H9 (cell line): ENCODE results near the gene C1orf159. TPM values are rescaled to one million over a fixed set of nuclear protein-coding genes. Genes with fewer than 3 reads are reported as not detected.
"Not testable (repeated sequence)": the region's sequence is repeated elsewhere in the genome, so short reads cannot be mapped to it uniquely, and the experiment has no call there.

Experiments
- DNase-seq: peaks from one replicate; pipeline ENCODE4 v3.0.0-alpha.2; 2017
- H2AFZ ChIP-seq: one replicate; pipeline ENCODE4 v1.6.1; 2013; ENCODE audit warnings: mild to moderate bottlenecking, low read length, control low read depth, moderate library complexity
- H2AK5ac ChIP-seq: 2 replicates; pipeline ENCODE4 v1.6.1; 2013; ENCODE audit warnings: low read length, control low read depth, mixed read lengths; ENCODE audit not compliant: insufficient read length
- H2BK120ac ChIP-seq: one replicate; pipeline ENCODE4 v1.6.1; 2013; ENCODE audit warnings: low read depth, mild to moderate bottlenecking, low read length, control low read depth, inconsistent platforms; ENCODE audit not compliant: poor library complexity, severe bottlenecking
- H2BK12ac ChIP-seq: 2 replicates; pipeline ENCODE4 v1.6.1; 2013; ENCODE audit warnings: low read length, control low read depth, mixed read lengths, low read depth; ENCODE audit not compliant: insufficient read length
- H2BK15ac ChIP-seq: 2 replicates; pipeline ENCODE4 v1.6.1; 2013; ENCODE audit warnings: low read depth, low read length, control low read depth
- H2BK20ac ChIP-seq: one replicate; pipeline ENCODE4 v1.6.1; 2013; ENCODE audit warnings: low read depth, mild to moderate bottlenecking, low read length, control low read depth, inconsistent platforms; ENCODE audit not compliant: poor library complexity, severe bottlenecking
- H2BK5ac ChIP-seq: 2 replicates; pipeline ENCODE4 v1.6.1; 2013; ENCODE audit warnings: low read length, control low read depth, mixed read lengths; ENCODE audit not compliant: insufficient read length
- H3K14ac ChIP-seq: 2 replicates; pipeline ENCODE4 v1.6.1; 2013; ENCODE audit warnings: low read length, control low read depth; ENCODE audit not compliant: insufficient read depth
- H3K18ac ChIP-seq: 2 replicates; pipeline ENCODE4 v1.6.1; 2013; ENCODE audit warnings: low read depth, mild to moderate bottlenecking, mixed read lengths, low read length, control low read depth; ENCODE audit not compliant: insufficient read length
- H3K23ac ChIP-seq: 2 replicates; pipeline ENCODE4 v1.6.1; 2013; ENCODE audit warnings: low read length, control low read depth, mixed read lengths, low read depth; ENCODE audit not compliant: insufficient read length
- H3K23me2 ChIP-seq: 2 replicates; pipeline ENCODE4 v1.6.1; 2013; ENCODE audit warnings: low read depth, mild to moderate bottlenecking, mixed read lengths, low read length, control low read depth; ENCODE audit not compliant: insufficient read length, poor library complexity, severe bottlenecking
- H3K27ac ChIP-seq: 2 replicates; pipeline ENCODE4 v1.5.1; 2013; ENCODE audit warnings: low read length, control low read depth, mixed read lengths, low read depth; ENCODE audit not compliant: insufficient read length
- H3K27me3 ChIP-seq: 2 replicates; pipeline ENCODE4 v1.6.1; 2013; ENCODE audit warnings: low read length, control low read depth, inconsistent platforms; ENCODE audit not compliant: insufficient read depth
- H3K4ac ChIP-seq: 2 replicates; pipeline ENCODE4 v1.6.1; 2013; ENCODE audit warnings: low read depth, mild to moderate bottlenecking, control low read depth, inconsistent platforms, low read length, moderate library complexity
- H3K4me1 ChIP-seq: 2 replicates; pipeline ENCODE4 v1.6.1; 2013; ENCODE audit warnings: low read length, control low read depth, inconsistent platforms; ENCODE audit not compliant: insufficient read depth
- H3K4me2 ChIP-seq: 2 replicates; pipeline ENCODE4 v1.6.1; 2013; ENCODE audit warnings: low read length, control low read depth, mixed read lengths; ENCODE audit not compliant: insufficient read length, insufficient read depth
- H3K56ac ChIP-seq: 2 replicates; pipeline ENCODE4 v1.6.1; 2013; ENCODE audit warnings: low read depth, mild to moderate bottlenecking, mixed read lengths, low read length, control low read depth; ENCODE audit not compliant: insufficient read length
- H3K79me1 ChIP-seq: 2 replicates; pipeline ENCODE4 v1.6.1; 2013; ENCODE audit warnings: low read depth, mild to moderate bottlenecking, moderate library complexity, low read length, control low read depth, inconsistent platforms; ENCODE audit not compliant: insufficient read depth, poor library complexity, severe bottlenecking
- H3K79me2 ChIP-seq: 2 replicates; pipeline ENCODE4 v1.6.1; 2013; ENCODE audit warnings: low read length, control low read depth, inconsistent platforms; ENCODE audit not compliant: insufficient read depth
- H3K9ac ChIP-seq: 2 replicates; pipeline ENCODE4 v1.6.1; 2013; ENCODE audit warnings: low read length, control low read depth, mixed read lengths; ENCODE audit not compliant: insufficient read length; ENCODE audit errors: extremely low read depth
- H3K9me3 ChIP-seq: one replicate; pipeline ENCODE4 v1.6.1; 2013; ENCODE audit warnings: low read depth, low read length, inconsistent platforms; ENCODE audit not compliant: control insufficient read depth
- H3T11ph ChIP-seq: one replicate; pipeline ENCODE4 v1.6.1; 2013; ENCODE audit warnings: mild to moderate bottlenecking, low read length, control low read depth, inconsistent platforms
- H4K20me1 ChIP-seq: one replicate; pipeline ENCODE4 v1.6.1; 2013; ENCODE audit not compliant: control insufficient read depth, insufficient read length, insufficient read depth
- H4K5ac ChIP-seq: 2 replicates; pipeline ENCODE4 v1.6.1; 2013; ENCODE audit warnings: low read depth, mild to moderate bottlenecking, mixed read lengths, low read length, control low read depth; ENCODE audit not compliant: insufficient read length
- H4K8ac ChIP-seq: replicated peaks from 2 replicates; pipeline ENCODE4 v1.6.1; 2013; ENCODE audit warnings: low read length, control low read depth, mixed read lengths, low read depth; ENCODE audit not compliant: insufficient read length
- H4K91ac ChIP-seq: 2 replicates; pipeline ENCODE4 v1.6.1; 2013; ENCODE audit warnings: low read depth, mild to moderate bottlenecking, moderate library complexity, mixed read lengths, low read length, control low read depth; ENCODE audit not compliant: insufficient read length
- H3K27ac Mint-ChIP-seq, 3 experiments: 2 replicates in 2 of 3; 3 replicates in 1 of 3; pipeline ENCODE4 v1.8.0; 2020 to 2021; ENCODE audit warnings: mixed read lengths in 3 of 3, mild to moderate bottlenecking in 1 of 3, moderate library complexity in 1 of 3
- H3K27me3 Mint-ChIP-seq: 2 replicates; pipeline ENCODE4 v1.8.0; 2021; ENCODE audit warnings: low read depth, mild to moderate bottlenecking, moderate library complexity, mixed read lengths
- H3K36me3 Mint-ChIP-seq, 3 experiments: 2 replicates in 2 of 3; 3 replicates in 1 of 3; pipeline ENCODE4 v1.8.0; 2020 to 2021; ENCODE audit warnings: low read depth in 3 of 3, mixed read lengths in 3 of 3; ENCODE audit not compliant: insufficient read depth in 1 of 3
- H3K4me1 Mint-ChIP-seq, 2 experiments: 2 replicates each; pipeline ENCODE4 v1.8.0; 2020; ENCODE audit warnings: mixed read lengths in 2 of 2
- H3K4me3 Mint-ChIP-seq, 2 experiments: 2 replicates in 1 of 2; 3 replicates in 1 of 2; pipeline ENCODE4 v1.8.0; 2020 to 2021; ENCODE audit warnings: mild to moderate bottlenecking in 2 of 2, mixed read lengths in 2 of 2, moderate library complexity in 1 of 2
- H3K9me3 Mint-ChIP-seq, 2 experiments: 2 replicates in 1 of 2; 3 replicates in 1 of 2; pipeline ENCODE4 v1.8.0; 2020; ENCODE audit warnings: mild to moderate bottlenecking in 2 of 2, mixed read lengths in 2 of 2, moderate library complexity in 1 of 2
- WGBS: extraction: QIAGEN DNeasy Blood & Tissue Kit; methylation state at CpG from one replicate; pipeline ENCODE4 v1.1.7; 2013; ENCODE audit warnings: missing lambda C conversion rate, low lambda C conversion rate, mixed read lengths; ENCODE audit not compliant: insufficient read length; ENCODE audit errors: extremely low coverage; 5-methylcytosine and 5-hydroxymethylcytosine counted together
- total RNA-seq: library from RNA; stranded (reverse); gene quantifications from 2 replicates; pipeline ENCODE4 v1.2.1, GENCODE V29; 2021
- TF ChIP-seq, protein P1 (sequence below): fragments of 200-600 bp; sonication (generic); conservative IDR thresholded peaks from 3 replicates; pipeline ENCODE4 v1.8.0; 2021; ENCODE audit warnings: antibody characterized with exemption, mild to moderate bottlenecking

C1orf159 gene
- total RNA-seq, 1 experiment from 2014 or later: 12.3 TPM

DNA sequence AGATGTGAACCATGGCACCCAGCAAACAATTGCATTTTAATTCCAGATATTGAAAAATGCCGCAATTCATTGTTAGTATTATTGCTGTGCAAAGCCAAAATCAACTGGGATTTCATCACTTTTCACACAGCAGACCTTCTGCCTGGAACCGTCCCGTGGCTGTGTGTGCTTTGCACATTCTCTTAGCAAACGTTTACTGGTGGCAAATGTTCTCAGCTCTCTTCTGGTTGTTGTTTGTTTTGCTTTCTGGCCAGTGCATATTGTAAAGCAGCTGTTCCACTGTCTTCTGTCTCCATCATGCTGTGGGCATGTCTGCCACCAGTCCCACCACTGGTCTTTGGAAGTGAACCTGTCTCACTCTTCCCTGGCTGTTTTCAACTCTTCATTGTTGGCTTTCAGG is 38.0 kb upstream of the C1orf159 start:
- H3K56ac ChIP-seq: no peak overlapping the region
- WGBS: no CpG with 5 or more reads among the region's 4 CpGs
- H3K79me1 ChIP-seq: no peaks in the 10 kb centered on the region
- H3K9me3 Mint-ChIP-seq: peaks cover 29 to 36% of the 10 kb centered on the region in 2 experiments
- H3K23me2 ChIP-seq: peaks cover 5% of the 10 kb centered on the region
- H3K27ac Mint-ChIP-seq: no peak overlapping the region; a peak in 1 of 7 replicates
- H3K4me1 Mint-ChIP-seq: peaks cover 0 to 3% of the 10 kb centered on the region in 2 experiments; a peak in 3 of 4 replicates
- no peak overlapping the region for H3K4ac ChIP-seq
- no peak overlapping the region for H3K9ac ChIP-seq
- H3K9me3 ChIP-seq: no peaks in the 10 kb centered on the region
- no peak overlapping the region for H2BK20ac ChIP-seq
- no peak overlapping the region for H2BK120ac ChIP-seq
- no peak overlapping the region for H4K91ac ChIP-seq
- no peak overlapping the region for H2BK12ac ChIP-seq
- H3K36me3 Mint-ChIP-seq: peaks cover 6 to 20% (median 18%) of the 10 kb centered on the region in 3 experiments; a peak in 6 of 7 replicates
- H3K27me3 Mint-ChIP-seq: peaks cover 43% of the 10 kb centered on the region
- H3K79me2 ChIP-seq: no peaks in the 10 kb centered on the region
- no peak for DNase-seq
- H3K27me3 ChIP-seq: no peaks in the 10 kb centered on the region
- no peak overlapping the region for H3K23ac ChIP-seq
- no peak overlapping the region for H2BK15ac ChIP-seq
- H3K27ac ChIP-seq: no peak overlapping the region
- H2AFZ ChIP-seq: no peak overlapping the region
- H2BK5ac ChIP-seq: no peak overlapping the region
- H3K4me1 ChIP-seq: no peaks in the 10 kb centered on the region
- H4K8ac ChIP-seq: no peak overlapping the region
- no peak overlapping the region for H3K4me3 Mint-ChIP-seq
- H3T11ph ChIP-seq: no peak overlapping the region
- TF ChIP-seq, protein P1, sequence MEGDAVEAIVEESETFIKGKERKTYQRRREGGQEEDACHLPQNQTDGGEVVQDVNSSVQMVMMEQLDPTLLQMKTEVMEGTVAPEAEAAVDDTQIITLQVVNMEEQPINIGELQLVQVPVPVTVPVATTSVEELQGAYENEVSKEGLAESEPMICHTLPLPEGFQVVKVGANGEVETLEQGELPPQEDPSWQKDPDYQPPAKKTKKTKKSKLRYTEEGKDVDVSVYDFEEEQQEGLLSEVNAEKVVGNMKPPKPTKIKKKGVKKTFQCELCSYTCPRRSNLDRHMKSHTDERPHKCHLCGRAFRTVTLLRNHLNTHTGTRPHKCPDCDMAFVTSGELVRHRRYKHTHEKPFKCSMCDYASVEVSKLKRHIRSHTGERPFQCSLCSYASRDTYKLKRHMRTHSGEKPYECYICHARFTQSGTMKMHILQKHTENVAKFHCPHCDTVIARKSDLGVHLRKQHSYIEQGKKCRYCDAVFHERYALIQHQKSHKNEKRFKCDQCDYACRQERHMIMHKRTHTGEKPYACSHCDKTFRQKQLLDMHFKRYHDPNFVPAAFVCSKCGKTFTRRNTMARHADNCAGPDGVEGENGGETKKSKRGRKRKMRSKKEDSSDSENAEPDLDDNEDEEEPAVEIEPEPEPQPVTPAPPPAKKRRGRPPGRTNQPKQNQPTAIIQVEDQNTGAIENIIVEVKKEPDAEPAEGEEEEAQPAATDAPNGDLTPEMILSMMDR: no peak
- no peaks in the 10 kb centered on the region for H4K20me1 ChIP-seq
- no peak overlapping the region for H3K4me2 ChIP-seq
- no peak overlapping the region for H4K5ac ChIP-seq
- H2AK5ac ChIP-seq: no peak overlapping the region
- no peak overlapping the region for H3K18ac ChIP-seq
- H3K14ac ChIP-seq: no peak overlapping the region

DNA sequence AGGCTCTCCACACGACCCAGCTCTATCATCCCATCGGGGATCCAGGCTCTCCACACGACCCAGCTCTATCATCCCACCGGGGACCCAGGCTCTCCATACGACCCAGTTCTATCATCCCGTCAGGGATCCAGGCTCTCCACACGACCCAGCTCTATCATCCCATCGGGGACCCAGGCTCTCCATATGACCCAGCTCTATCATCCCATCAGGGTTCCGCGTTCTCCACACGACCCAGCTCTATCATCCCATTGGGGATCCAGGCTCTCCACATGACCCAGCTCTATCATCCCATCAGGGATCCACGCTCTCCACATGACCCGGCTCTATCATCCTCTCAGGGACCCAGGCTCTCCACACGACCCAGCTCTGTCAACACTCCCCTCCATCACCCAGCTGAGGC is 37.3 kb upstream of the C1orf159 start:
- not testable (repeated sequence) for H3K27me3 ChIP-seq, H2BK20ac ChIP-seq, H3K4me1 ChIP-seq, H3K4me1 Mint-ChIP-seq, H3K4me2 ChIP-seq, H2AFZ ChIP-seq, H2AK5ac ChIP-seq, H3K27ac ChIP-seq, H4K91ac ChIP-seq, H3K79me1 ChIP-seq, H2BK12ac ChIP-seq, H3K14ac ChIP-seq, H3K18ac ChIP-seq, H3K56ac ChIP-seq, H3K23ac ChIP-seq, H3K23me2 ChIP-seq, DNase-seq, H3K79me2 ChIP-seq, H3T11ph ChIP-seq, H4K20me1 ChIP-seq, H4K8ac ChIP-seq, H2BK15ac ChIP-seq, H3K9ac ChIP-seq, H3K4ac ChIP-seq, H2BK5ac ChIP-seq, H4K5ac ChIP-seq, H2BK120ac ChIP-seq, H3K9me3 ChIP-seq, H3K4me3 Mint-ChIP-seq
- peak overlapping the region in 1 of 3 experiments; percentile 17; a peak in 3 of 7 replicates for H3K27ac Mint-ChIP-seq
- H3K36me3 Mint-ChIP-seq: peaks cover 6 to 20% (median 18%) of the 10 kb centered on the region in 3 experiments; a peak in 6 of 7 replicates
- H3K27me3 Mint-ChIP-seq: peaks cover 45% of the 10 kb centered on the region
- WGBS: no CpG with 5 or more reads among the region's 14 CpGs
- peaks cover 29 to 36% of the 10 kb centered on the region in 2 experiments for H3K9me3 Mint-ChIP-seq
